Astrocyte of the spinal cord (primary cell): ENCODE data around the gene NFIL3.
"Not testable (repeated sequence)": the region's sequence is repeated elsewhere in the genome, so short reads cannot be mapped to it uniquely, and the experiment has no call there.

Experiments
- DNase-seq: peaks from one replicate; pipeline ENCODE4 v3.0.0; 2011; ENCODE audit warnings: low read depth, low spot score
- H3K4me3 ChIP-seq: 2 replicates; pipeline ENCODE4 v1.5.1; 2011; ENCODE audit warnings: low read depth, mild to moderate bottlenecking, low read length, moderate library complexity
- in situ Hi-C: cut with HindIII; loops from 2 replicates; pipeline ENCODE4 v1.10.0; 2017; ENCODE audit warnings: low sequenced_read_pairs
- TF ChIP-seq, protein P1 (sequence below): IDR thresholded peaks from 2 replicates; pipeline ENCODE4 v1.5.1; 2012; ENCODE audit warnings: low read depth, mild to moderate bottlenecking, low read length, inconsistent platforms

Gene NFIL3

DNA sequence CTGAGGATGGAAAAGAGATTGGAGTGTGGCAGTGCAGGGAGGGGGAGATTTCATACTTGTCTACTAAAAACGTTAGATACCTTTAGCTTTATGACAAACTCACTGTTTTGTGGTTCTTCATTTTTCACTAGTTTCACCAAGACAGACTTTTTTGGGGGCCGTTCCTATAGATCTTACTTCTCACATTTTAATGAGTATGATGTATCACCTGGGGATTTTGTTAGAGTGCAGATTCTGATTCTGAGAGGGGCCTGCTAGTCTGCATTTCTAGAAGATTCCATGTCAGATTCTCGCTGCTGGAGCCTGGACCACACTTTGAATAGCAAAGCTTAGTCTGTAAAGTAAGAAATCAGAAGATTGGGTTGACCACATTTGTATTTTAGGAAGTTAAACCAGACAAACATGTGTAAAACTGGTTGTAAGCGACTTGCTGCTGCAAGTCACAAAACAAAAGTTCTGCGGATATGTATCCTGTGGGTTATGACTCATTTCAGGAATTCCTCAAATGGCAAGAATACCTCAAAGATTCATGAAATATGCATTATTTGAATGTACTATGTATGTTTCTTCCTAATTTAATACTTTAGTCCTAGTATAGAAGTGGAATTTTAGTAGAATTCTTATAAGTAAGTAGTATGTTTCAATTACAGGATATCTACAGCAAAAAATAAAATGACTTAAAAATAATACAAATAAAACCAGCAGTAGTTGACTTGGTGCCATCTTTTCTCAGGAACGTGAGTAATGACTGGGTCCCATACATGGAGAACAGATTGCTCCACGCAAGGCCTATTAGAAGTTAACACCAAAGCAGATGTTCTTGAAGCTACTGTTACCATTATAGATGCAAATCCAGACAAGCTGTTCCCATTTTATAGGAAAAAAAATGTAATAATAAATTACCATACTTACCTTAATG lies 27.8 kb downstream of the NFIL3 start:
- peak; percentile 93 for DNase-seq

DNA sequence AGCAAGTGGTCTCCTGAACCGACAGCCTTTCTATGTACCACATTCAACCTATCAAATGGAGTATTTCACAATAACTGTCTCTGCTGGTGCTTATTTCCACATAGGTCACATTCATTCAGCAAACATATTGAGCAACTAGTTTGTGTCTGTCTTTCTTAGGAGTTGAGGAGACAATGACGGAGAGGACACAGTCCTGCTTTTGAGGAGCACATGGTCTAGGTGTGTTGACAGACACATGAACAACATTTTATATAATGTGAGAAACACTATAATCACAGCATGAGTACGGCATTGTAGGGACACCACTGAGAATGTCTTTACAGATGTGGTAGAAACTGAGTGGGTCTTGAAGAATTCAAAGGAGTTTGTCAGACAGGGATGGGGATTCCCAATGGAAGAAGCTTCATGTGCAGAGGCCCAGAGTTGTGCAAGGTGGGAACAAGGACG lies 28.5 kb downstream of the NFIL3 start:
- no peak overlapping the region for H3K4me3 ChIP-seq
- DNase-seq = no peak
- in situ Hi-C loops = no loop called here
- TF ChIP-seq, protein P1, sequence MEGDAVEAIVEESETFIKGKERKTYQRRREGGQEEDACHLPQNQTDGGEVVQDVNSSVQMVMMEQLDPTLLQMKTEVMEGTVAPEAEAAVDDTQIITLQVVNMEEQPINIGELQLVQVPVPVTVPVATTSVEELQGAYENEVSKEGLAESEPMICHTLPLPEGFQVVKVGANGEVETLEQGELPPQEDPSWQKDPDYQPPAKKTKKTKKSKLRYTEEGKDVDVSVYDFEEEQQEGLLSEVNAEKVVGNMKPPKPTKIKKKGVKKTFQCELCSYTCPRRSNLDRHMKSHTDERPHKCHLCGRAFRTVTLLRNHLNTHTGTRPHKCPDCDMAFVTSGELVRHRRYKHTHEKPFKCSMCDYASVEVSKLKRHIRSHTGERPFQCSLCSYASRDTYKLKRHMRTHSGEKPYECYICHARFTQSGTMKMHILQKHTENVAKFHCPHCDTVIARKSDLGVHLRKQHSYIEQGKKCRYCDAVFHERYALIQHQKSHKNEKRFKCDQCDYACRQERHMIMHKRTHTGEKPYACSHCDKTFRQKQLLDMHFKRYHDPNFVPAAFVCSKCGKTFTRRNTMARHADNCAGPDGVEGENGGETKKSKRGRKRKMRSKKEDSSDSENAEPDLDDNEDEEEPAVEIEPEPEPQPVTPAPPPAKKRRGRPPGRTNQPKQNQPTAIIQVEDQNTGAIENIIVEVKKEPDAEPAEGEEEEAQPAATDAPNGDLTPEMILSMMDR = no peak

More for the DNA sequence above, 27.8 kb downstream of the NFIL3 start:
- TF ChIP-seq, protein P1 = no peak
- H3K4me3 ChIP-seq = no peak overlapping the region
- in situ Hi-C loops = no loop called here

DNA sequence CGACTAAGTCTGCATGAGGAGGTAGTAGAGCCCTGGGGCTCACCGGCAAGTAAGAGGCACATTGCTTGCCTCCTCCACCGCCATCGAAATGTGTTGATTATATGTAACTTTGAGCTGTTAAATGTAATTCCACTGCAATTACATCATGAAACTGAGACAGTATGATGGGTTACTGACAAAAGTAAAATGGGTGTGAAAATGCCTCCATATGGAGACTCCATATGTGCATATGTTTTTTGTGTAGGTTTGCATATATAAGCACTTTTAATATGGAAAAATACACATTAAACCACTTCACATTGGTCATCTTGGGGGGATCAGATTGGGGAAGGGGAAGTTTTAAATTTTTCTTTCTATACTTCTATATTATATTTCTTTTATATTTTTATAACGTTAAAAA lies 29.8 kb downstream of the NFIL3 start:
- H3K4me3 ChIP-seq = no peak overlapping the region
- no peak for DNase-seq
- TF ChIP-seq, protein P1 = no peak
- in situ Hi-C loops = no loop called here

DNA sequence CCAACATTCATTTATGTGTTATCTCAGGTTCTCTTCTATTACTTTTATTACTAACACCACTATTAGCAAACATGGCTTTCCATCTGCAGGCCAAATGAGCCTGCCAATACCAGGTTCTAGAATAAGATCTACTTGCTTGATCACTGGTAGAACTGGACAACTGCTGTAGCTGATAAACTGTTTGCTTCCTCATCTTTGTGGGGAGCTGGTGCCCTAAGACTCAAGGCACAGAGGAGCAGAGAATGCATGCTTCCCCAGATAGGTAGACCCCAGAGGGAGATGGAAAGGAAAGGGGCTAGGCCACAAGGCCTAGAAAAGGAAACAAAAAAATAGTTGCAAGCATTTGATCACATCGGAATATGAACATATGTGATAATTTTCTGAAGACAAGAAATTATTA lies 31.2 kb downstream of the NFIL3 start:
- in situ Hi-C loops = no loop called here

DNA sequence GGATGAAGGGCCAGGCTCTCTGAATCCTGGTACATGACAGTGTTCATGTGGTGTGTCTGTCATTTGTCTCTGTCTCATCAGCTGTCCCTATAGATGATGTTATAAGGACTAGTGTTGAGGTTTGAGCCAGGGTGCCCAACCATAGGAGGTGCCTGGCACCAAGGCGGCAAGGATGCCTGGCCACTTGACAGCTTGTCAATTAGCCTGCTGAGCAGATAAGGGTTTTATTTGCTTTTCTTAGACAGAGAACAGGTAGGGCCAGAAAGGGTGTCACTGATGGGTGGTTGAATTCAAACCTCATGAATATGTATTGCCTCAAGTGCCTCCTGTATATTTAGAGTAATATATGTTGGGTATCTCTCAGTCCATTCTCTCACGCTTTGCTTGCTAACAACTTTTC lies 31.8 kb downstream of the NFIL3 start:
- in situ Hi-C loops = no loop called here
- H3K4me3 ChIP-seq = no peak overlapping the region
- DNase-seq = no peak
- TF ChIP-seq, protein P1 = no peak

More for the DNA sequence above, 31.2 kb downstream of the NFIL3 start:
- H3K4me3 ChIP-seq = no peak overlapping the region
- DNase-seq = no peak
- TF ChIP-seq, protein P1 = no peak

DNA sequence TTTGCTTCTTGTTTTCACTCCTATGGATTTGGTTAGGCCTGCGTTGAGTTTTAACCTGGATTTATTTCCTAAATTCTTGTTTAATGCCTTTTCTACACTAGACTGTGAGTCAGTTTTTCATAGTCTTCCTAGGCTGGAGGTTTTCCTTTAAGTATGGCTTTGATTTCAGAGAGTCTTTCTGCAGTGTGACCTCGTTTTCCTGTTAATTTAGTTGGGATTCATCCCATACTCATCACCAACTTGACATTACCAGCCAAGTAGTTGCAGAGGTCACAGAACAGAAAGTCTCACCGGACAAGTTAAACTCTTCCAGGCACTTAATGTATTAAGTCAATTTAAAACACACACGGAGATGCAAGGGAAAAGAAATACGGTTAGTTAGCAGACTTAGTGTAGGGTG lies 32.2 kb downstream of the NFIL3 start:
- H3K4me3 ChIP-seq = no peak overlapping the region
- TF ChIP-seq, protein P1 = no peak
- in situ Hi-C loops = no loop called here
- no peak for DNase-seq

DNA sequence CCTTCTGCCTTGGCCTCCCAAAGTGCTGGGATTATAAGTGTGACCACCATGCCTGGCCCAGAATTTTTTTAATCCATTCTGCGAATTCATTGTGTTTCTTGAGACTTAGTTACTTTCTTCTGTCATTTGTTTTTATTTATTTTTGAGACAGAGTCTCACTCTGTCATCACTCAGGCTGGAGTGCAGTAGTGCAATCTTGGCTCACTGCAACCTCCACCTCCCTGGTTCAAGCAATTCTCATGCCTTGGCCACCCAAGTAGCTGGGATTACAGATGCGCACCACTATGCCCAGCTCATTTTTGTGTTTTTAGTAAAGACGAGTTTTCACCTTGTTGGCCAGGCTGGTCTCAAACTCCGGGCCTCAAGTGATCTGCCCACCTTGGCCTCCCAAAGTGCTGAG lies 33.9 kb downstream of the NFIL3 start:
- H3K4me3 ChIP-seq, DNase-seq, in situ Hi-C loops: not testable (repeated sequence)
